ENCODE data around the gene NOX5.

DNA sequence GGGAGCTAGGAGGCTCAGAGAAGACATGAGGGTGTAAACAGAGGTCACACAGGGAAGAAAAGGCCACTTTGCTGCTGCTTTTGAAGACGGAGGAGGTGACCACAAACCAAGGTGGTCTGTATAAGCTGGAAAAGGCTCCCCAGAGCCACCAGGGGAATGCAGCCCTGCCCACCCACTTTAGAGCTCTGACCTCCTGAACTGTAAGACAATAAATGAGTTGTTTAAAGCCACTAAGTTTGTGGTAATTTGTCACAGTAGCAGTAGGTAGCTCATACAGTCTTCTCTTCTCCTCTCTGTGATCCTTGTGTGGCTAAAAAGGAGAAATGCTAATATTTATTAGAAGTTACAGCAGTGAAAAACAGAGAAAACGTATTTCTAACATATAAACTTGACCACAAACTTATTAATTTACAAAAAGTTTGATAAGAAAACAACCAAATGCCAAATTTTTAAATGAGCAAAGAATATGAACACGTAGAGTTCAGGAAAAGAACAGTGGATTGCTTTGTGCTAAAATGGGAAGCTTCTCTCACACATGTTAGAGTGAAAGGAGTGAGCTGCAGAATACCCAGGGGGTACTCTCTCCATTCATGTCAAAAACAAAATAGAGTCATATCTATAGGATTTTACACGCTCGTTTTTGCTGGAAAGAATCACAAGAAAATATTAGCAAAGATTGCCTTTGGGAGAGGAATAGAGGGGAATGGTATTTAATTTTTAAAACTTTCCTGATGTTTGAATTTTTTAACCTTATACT, 71.0 kb downstream of the NOX5 start:
- no peak for TF ChIP-seq EZH2 (IDR thresholded peaks at IDR 0.05; ENCODE audit: insufficient read depth, poor library complexity, severe bottlenecking)
- no peak for TF ChIP-seq EZH2phosphoT487 (IDR thresholded peaks at IDR 0.05; ENCODE audit: insufficient read depth, low read depth)

Measured in GM23248 (cell line).